ENCODE results near the gene SPON1.
"Not testable (repeated sequence)": the region's sequence is repeated elsewhere in the genome, so short reads cannot be mapped to it uniquely, and the experiment has no call there.

The SPON1 gene

DNA sequence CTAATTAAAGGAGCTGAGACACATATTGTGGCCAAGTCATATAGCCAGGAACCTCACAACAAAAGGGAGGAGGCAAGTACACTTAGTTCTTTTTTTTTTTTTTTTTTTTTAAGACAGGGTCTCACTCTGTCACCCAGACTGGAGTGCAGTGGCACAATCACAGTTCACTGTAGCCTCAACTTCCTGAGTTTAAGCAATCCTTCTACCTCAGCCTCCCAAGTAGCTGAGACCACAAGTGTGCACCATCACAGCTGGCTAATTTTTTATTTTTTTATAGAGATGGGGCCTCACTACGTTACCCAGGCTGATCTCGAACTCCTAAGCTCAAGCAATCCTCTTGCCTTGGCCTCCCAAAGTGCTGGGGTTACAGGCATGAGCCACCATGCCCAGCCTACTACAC, 73.0 kb downstream of the SPON1 start:
- H3K4me1 Mint-ChIP-seq; H3K9me3 Mint-ChIP-seq; ATAC-seq (replicated peaks; ENCODE audit: extremely low read depth, poor library complexity, severe bottlenecking); DNase-seq (ENCODE audit: low spot score in 2 of 2); H3K36me3 Mint-ChIP-seq (ENCODE audit: insufficient read depth); H3K27ac Mint-ChIP-seq (ENCODE audit: low read depth); H3K4me3 Mint-ChIP-seq: not testable (repeated sequence)
- peaks cover 22% of the 10 kb centered on the region for H3K27me3 Mint-ChIP-seq

DNA sequence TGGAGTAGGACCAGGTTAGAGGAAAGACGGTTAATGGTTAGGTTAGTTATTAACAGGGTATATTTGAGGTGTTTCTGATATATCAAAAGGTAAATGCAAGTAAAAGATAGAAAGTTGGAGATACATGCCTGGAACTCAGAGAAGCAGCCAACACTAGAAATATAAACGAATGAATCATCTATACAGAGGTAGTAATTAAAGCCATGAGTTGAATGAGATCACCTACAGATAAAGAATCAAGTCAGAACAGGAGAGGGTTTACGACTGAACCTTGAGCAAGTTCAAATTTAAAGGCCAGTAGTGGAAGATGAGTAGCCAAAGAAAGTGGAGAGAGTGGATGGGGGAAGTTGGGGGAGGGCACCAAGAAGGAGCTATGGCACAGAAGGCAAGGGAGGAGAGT, 73.9 kb downstream of the SPON1 start:
- peaks cover 2% of the 10 kb centered on the region for H3K36me3 Mint-ChIP-seq (ENCODE audit: insufficient read depth)
- no peak overlapping the region for H3K4me3 Mint-ChIP-seq
- no peak for DNase-seq (ENCODE audit: low spot score in 2 of 2)
- H3K27ac Mint-ChIP-seq (ENCODE audit: low read depth), result no peak overlapping the region
- H3K4me1 Mint-ChIP-seq, result no peaks in the 10 kb centered on the region
- no peak for ATAC-seq (replicated peaks; ENCODE audit: extremely low read depth, poor library complexity, severe bottlenecking)
- peaks cover 13% of the 10 kb centered on the region for H3K27me3 Mint-ChIP-seq
- H3K9me3 Mint-ChIP-seq, result no peaks in the 10 kb centered on the region

DNA sequence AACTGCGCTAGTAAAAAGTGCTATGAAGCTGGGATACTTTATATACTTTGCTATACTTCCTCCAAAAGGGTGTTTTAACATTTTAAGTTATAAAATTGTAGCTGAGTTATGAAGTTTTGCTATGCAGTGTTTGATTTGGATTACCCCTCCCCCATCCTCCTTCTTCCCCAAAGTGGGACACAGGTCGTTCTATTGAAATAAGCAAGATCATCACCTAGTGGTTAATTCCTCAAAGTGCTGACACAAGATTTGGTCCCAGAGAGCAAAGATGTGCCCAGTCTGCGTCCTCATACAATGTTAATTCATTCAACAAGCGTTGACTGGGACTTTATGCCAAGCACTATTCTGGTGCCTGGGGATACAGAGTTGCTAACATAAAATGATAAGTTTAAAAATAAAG, 78.5 kb downstream of the SPON1 start:
- Mint-ChIP-seq H3K4me1 (no peaks in the 10 kb centered on the region), H3K36me3 (ENCODE audit: insufficient read depth) (no peaks in the 10 kb centered on the region), H3K27me3 (peaks cover 4% of the 10 kb centered on the region), H3K4me3 (no peak overlapping the region), H3K9me3 (no peaks in the 10 kb centered on the region), H3K27ac (ENCODE audit: low read depth) (no peak overlapping the region)
- no peak for ATAC-seq (replicated peaks; ENCODE audit: extremely low read depth, poor library complexity, severe bottlenecking)
- DNase-seq (ENCODE audit: low spot score in 2 of 2), result no peak

DNA sequence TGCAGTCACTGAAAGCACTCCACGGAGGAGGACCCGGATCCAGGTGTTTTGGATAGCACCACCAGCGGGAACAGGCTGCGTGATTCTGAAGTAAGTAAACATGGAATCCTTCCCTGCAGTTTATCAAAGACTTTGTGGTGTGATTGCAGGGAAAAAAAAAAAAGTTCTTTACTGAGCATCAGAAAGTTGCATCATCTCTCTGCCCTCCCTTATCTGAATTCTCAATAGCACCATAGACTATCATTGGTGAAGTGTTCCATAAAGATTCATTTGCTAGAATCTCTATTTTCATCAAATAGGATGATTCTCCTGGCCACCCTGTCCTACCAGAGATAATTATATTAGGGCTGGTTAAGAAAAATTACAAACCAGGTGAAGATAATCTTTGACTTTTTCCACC, 79.0 kb downstream of the SPON1 start:
- DNase-seq (ENCODE audit: low spot score in 2 of 2) (no peak), ATAC-seq (replicated peaks; ENCODE audit: extremely low read depth, poor library complexity, severe bottlenecking) (no peak)
- H3K9me3 Mint-ChIP-seq, result no peaks in the 10 kb centered on the region
- H3K4me1 Mint-ChIP-seq, result no peaks in the 10 kb centered on the region
- no peaks in the 10 kb centered on the region for H3K36me3 Mint-ChIP-seq (ENCODE audit: insufficient read depth)
- H3K27ac Mint-ChIP-seq (ENCODE audit: low read depth), result no peak overlapping the region
- H3K4me3 Mint-ChIP-seq, result no peak overlapping the region
- H3K27me3 Mint-ChIP-seq, result peaks cover 10% of the 10 kb centered on the region

DNA sequence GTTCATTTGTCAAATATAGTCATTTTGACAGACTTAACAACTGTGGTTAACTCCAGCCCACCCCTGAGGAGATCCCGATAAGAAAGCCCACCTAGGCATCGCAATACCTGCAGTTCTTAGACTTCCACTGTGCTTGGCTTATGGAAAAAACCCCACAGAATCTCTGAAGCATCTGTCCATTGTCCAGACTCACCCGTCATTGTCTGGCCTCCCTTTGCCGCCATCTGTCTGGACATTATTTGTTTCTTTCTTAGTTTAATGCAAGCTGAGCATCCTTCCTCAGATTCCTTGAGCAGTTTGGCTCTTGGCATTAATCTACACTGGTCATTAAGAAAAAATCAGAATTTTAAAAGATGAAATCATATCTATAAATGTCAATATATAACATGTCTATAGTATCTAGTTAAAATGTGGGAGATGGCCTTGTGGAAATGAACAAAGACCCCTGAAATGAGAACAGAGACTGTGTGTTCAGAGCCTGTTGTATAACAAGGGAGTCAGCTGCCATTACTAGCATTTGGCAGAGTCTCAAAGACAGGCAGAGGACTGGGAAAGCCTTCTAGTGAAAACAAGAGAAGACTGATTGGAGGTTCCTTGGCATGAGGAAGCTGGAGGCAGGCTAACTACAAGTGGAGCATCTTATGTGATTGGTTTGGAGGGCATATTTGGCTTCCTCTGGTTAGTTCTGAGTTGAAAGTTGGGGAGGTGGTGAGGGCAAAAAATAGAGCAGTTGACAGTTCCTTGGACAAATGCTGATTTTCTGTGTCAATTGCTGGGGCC, 80.4 kb downstream of the SPON1 start:
- H3K36me3 Mint-ChIP-seq (ENCODE audit: insufficient read depth), result no peaks in the 10 kb centered on the region
- H3K4me1 Mint-ChIP-seq, result no peaks in the 10 kb centered on the region
- ATAC-seq (replicated peaks; ENCODE audit: extremely low read depth, poor library complexity, severe bottlenecking) (no peak), DNase-seq (ENCODE audit: low spot score in 2 of 2) (no peak)
- no peaks in the 10 kb centered on the region for H3K9me3 Mint-ChIP-seq
- peaks cover 22% of the 10 kb centered on the region for H3K27me3 Mint-ChIP-seq
- no peak overlapping the region for H3K4me3 Mint-ChIP-seq
- H3K27ac Mint-ChIP-seq (ENCODE audit: low read depth), result no peak overlapping the region

DNA sequence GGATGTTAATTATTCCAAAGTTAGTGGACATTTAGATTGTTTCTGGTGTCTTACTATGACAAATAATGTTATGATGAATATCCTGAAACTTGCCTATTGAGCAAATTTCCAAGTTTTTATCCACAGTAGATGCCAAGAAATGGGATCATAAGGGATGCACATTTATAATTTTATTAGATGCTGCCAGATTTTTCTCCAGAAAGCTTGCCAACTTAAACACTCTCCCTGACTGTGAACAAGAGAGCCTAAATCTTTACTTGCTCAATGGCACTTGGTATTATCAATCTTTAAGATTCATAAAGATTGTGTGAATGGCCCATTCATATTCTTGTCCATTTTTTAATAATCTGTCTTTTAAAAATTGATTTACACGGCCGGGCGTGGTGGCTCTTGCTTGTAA, 82.4 kb downstream of the SPON1 start:
- no peaks in the 10 kb centered on the region for H3K4me1 Mint-ChIP-seq
- DNase-seq (ENCODE audit: low spot score in 2 of 2), result no peak

DNA sequence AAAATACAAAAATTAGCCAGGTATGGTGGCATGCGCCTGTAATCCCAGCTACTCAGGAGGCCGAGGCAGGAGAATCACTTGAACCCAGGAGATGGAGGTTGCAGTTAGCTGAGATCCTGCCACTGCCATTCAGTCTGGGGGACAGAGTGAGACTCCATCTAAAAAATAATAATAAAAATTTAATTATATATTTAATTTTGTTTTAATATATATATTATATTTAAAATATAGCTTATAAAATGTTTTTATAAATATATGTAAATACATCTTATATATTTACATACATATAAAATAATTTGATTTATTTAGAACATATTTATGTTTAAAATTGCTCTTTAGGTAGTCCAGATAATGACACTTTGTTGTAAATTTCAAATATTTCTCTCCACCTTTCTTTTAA, 82.9 kb downstream of the SPON1 start:
- ATAC-seq (replicated peaks; ENCODE audit: extremely low read depth, poor library complexity, severe bottlenecking), result no peak
- H3K36me3 Mint-ChIP-seq (ENCODE audit: insufficient read depth), result no peaks in the 10 kb centered on the region
- no peak overlapping the region for H3K27ac Mint-ChIP-seq (ENCODE audit: low read depth)
- no peaks in the 10 kb centered on the region for H3K9me3 Mint-ChIP-seq
- no peak for DNase-seq (ENCODE audit: low spot score in 2 of 2)
- H3K4me1 Mint-ChIP-seq, result no peaks in the 10 kb centered on the region
- no peak overlapping the region for H3K4me3 Mint-ChIP-seq
- H3K27me3 Mint-ChIP-seq, result peaks cover 34% of the 10 kb centered on the region

More for the DNA sequence above, 82.4 kb downstream of the SPON1 start:
- H3K4me3 Mint-ChIP-seq, result no peak overlapping the region
- H3K36me3 Mint-ChIP-seq (ENCODE audit: insufficient read depth), result no peaks in the 10 kb centered on the region
- no peak overlapping the region for H3K27ac Mint-ChIP-seq (ENCODE audit: low read depth)
- no peak for ATAC-seq (replicated peaks; ENCODE audit: extremely low read depth, poor library complexity, severe bottlenecking)
- H3K27me3 Mint-ChIP-seq, result peaks cover 34% of the 10 kb centered on the region
- H3K9me3 Mint-ChIP-seq, result no peaks in the 10 kb centered on the region

DNA sequence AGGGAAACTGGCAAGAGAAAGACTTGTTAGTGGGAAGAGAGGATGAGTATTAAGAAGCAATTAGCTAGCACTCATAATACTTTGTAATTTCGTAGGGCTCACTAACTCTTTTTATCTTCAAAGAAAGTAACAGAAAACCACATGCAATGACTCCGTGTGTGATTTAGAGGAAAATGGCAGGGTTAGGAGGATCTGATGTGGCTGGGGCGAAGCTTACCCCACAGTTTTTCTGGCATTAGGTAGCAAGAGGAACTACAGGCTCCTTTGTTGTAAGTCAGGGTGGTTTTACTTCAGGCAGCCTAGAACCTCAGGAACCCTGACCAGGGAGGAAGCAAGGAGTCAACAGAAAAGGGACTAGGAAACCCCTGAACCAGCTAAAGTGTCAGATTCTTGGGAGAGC, 89.7 kb downstream of the SPON1 start:
- no peaks in the 10 kb centered on the region for H3K9me3 Mint-ChIP-seq
- H3K4me1 Mint-ChIP-seq, result peaks cover 22% of the 10 kb centered on the region
- H3K36me3 Mint-ChIP-seq (ENCODE audit: insufficient read depth), result no peaks in the 10 kb centered on the region
- no peak overlapping the region for H3K4me3 Mint-ChIP-seq
- DNase-seq (ENCODE audit: low spot score in 2 of 2) (no peak), ATAC-seq (replicated peaks; ENCODE audit: extremely low read depth, poor library complexity, severe bottlenecking) (no peak)
- H3K27me3 Mint-ChIP-seq, result peaks cover 32% of the 10 kb centered on the region
- no peak overlapping the region for H3K27ac Mint-ChIP-seq (ENCODE audit: low read depth)

DNA sequence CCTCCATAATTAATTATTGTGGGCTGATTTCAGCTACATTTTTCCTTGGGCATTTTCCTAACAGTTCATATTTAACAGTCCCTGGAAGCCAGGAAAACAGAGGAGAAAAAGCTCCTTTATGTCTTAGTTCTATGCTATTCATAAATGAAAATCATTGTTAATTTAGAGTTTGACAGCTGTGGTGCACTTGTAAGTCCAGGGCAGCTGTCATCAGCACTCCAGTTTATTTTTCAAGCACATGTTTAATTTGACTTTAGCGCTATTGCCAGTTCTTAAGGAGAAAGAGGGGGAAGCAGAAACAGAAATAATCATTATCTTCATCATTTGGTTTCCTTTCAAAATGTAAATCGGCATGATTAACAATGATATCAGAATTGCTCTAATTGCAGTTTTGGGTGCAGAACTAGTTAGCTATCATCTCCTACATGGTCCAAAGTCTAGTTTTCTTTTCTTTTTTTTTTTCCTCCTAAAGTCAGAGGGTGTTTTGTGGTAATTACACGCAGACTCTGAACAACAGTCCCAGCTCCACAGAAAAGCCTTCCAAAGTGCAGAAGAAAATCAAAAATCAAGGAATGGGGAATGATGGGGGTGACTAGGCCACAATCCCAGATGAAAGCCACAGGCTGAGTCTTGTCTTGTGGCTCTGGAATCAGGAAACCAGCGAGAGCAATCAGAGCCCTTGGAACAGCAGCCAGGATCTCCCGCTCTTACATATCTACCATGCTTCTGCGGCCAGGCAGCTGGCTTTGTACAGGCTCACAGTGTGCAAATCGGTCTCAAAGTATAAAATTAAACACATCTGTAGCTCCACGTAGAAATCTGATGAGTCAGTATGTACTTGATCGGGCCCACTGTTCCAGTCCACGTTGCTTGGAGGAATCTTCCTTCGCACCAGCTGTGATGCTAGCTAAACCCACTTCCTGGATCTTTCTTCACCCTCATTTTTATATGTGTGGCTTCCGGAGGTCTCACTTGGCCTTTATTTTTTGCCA, 91.9 kb downstream of the SPON1 start:
- H3K36me3 Mint-ChIP-seq (ENCODE audit: insufficient read depth), result no peaks in the 10 kb centered on the region
- H3K4me3 Mint-ChIP-seq, result no peak overlapping the region
- peaks cover 30% of the 10 kb centered on the region for H3K27me3 Mint-ChIP-seq
- no peak overlapping the region for H3K27ac Mint-ChIP-seq (ENCODE audit: low read depth)
- no peaks in the 10 kb centered on the region for H3K9me3 Mint-ChIP-seq
- ATAC-seq (replicated peaks; ENCODE audit: extremely low read depth, poor library complexity, severe bottlenecking) (no peak), DNase-seq (ENCODE audit: low spot score in 2 of 2) (no peak)
- H3K4me1 Mint-ChIP-seq, result peaks cover 22% of the 10 kb centered on the region

DNA sequence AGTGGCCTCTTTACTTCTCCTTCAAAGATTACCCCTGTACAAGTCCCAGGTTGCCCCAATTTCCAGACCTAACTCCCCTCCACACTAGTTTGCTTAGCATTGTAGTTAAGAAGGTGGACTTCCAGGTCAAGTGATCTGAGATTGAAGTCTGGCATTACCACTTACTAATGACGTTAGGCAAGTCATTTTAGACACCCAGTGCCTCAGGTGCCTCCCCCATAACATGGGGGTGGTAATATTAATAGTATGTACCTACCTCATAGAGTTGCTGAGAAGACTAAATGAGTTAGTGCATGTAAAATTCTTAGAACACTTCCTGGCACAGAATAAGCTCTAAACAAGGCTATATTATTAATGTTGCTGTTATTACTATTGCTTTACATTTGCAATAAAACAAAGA, 93.4 kb downstream of the SPON1 start:
- DNase-seq (ENCODE audit: low spot score in 2 of 2) (no peak), ATAC-seq (replicated peaks; ENCODE audit: extremely low read depth, poor library complexity, severe bottlenecking) (no peak)
- H3K27me3 Mint-ChIP-seq, result peaks cover 30% of the 10 kb centered on the region
- no peak overlapping the region for H3K27ac Mint-ChIP-seq (ENCODE audit: low read depth)
- no peaks in the 10 kb centered on the region for H3K9me3 Mint-ChIP-seq
- H3K4me1 Mint-ChIP-seq, result peaks cover 22% of the 10 kb centered on the region
- no peak overlapping the region for H3K4me3 Mint-ChIP-seq
- no peaks in the 10 kb centered on the region for H3K36me3 Mint-ChIP-seq (ENCODE audit: insufficient read depth)

DNA sequence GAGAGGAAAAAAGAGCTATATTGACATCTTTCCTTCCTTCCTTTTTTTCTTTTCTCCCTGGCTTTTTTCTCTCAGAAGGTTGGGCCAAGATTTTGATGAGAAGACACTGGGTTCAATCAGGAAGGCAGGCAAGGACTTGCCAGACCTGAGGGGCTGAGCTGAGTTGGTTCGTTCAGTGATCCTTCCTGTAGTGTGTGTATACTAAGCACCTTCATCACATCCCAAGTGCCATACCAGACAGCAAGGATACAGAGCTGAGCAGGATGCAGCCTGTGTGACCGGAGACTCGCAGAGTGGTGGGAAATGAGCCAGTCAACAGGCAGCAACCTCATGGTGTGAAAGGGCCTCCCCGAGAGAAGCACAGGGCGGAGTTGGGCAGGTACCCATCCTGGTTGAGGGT, 95.5 kb downstream of the SPON1 start:
- Mint-ChIP-seq H3K4me1 (peaks cover 15% of the 10 kb centered on the region), H3K4me3 (no peak overlapping the region), H3K36me3 (ENCODE audit: insufficient read depth) (no peaks in the 10 kb centered on the region), H3K27ac (ENCODE audit: low read depth) (no peak overlapping the region), H3K27me3 (peaks cover 24% of the 10 kb centered on the region), H3K9me3 (no peaks in the 10 kb centered on the region)
- no peak for ATAC-seq (replicated peaks; ENCODE audit: extremely low read depth, poor library complexity, severe bottlenecking)
- DNase-seq (ENCODE audit: low spot score in 2 of 2), result no peak

DNA sequence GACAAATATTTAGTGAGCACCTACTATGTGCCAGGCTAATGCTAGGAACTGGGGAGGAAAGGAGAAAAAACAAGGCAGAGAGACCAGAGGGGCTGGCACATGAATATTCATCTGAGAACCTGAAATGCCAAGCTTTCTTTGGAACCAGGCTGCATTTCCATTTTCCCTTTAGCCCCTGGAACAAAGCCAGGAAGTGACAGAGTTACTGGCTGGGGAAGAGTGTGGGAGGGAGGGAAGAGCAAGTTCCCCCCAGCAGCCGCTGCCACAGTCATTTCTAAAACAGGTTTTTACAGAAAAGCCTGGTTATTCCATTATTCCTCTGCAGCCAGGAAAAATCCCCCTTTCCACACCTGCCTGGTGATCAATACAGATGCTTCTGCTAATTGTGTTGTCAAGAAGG, 97.0 kb downstream of the SPON1 start:
- Mint-ChIP-seq H3K36me3 (ENCODE audit: insufficient read depth) (no peaks in the 10 kb centered on the region), H3K9me3 (no peaks in the 10 kb centered on the region), H3K27ac (ENCODE audit: low read depth) (no peak overlapping the region), H3K4me3 (no peak overlapping the region), H3K4me1 (peaks cover 15% of the 10 kb centered on the region), H3K27me3 (peaks cover 38% of the 10 kb centered on the region)
- ATAC-seq (replicated peaks; ENCODE audit: extremely low read depth, poor library complexity, severe bottlenecking), result no peak
- DNase-seq (ENCODE audit: low spot score in 2 of 2), result no peak

DNA sequence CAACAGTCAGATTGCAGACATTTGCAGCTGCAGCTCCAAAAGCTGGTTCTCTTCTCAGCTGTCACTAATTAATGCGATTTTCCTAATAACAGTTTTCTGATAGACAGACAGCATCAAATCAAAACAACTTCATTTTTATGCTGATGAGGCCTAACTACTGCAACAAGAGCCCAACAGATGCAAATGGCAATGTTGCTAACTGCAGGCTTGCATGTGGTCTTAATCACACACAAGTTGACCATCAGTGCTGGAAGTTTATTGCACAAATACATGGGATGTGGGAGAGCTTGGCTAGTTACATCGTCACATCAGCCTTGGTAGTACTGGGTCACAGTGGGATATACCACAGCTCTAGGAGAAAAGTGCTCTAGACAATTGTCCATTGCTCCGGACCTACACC, 99.2 kb downstream of the SPON1 start:
- Mint-ChIP-seq H3K27me3 (peaks cover 40% of the 10 kb centered on the region), H3K36me3 (ENCODE audit: insufficient read depth) (no peaks in the 10 kb centered on the region), H3K9me3 (no peaks in the 10 kb centered on the region), H3K27ac (ENCODE audit: low read depth) (no peak overlapping the region), H3K4me1 (peaks cover 19% of the 10 kb centered on the region), H3K4me3 (no peak overlapping the region)
- DNase-seq (ENCODE audit: low spot score in 2 of 2) (no peak), ATAC-seq (replicated peaks; ENCODE audit: extremely low read depth, poor library complexity, severe bottlenecking) (no peak)
